H9 (cell line): ENCODE measurements around the gene CD80. TPM values are rescaled to one million over a fixed set of nuclear protein-coding genes. Genes with fewer than 3 reads are reported as not detected.

Experiments used
- DNase-seq: peaks from one replicate; pipeline ENCODE4 v3.0.0-alpha.2; 2017
- H2AFZ ChIP-seq: one replicate; pipeline ENCODE4 v1.6.1; 2013; ENCODE audit warnings: mild to moderate bottlenecking, low read length, control low read depth, moderate library complexity
- H2AK5ac ChIP-seq: 2 replicates; pipeline ENCODE4 v1.6.1; 2013; ENCODE audit warnings: low read length, control low read depth, mixed read lengths; ENCODE audit not compliant: insufficient read length
- H2BK120ac ChIP-seq: one replicate; pipeline ENCODE4 v1.6.1; 2013; ENCODE audit warnings: low read depth, mild to moderate bottlenecking, low read length, control low read depth, inconsistent platforms; ENCODE audit not compliant: poor library complexity, severe bottlenecking
- H2BK12ac ChIP-seq: 2 replicates; pipeline ENCODE4 v1.6.1; 2013; ENCODE audit warnings: low read length, control low read depth, mixed read lengths, low read depth; ENCODE audit not compliant: insufficient read length
- H2BK15ac ChIP-seq: 2 replicates; pipeline ENCODE4 v1.6.1; 2013; ENCODE audit warnings: low read depth, low read length, control low read depth
- H2BK20ac ChIP-seq: one replicate; pipeline ENCODE4 v1.6.1; 2013; ENCODE audit warnings: low read depth, mild to moderate bottlenecking, low read length, control low read depth, inconsistent platforms; ENCODE audit not compliant: poor library complexity, severe bottlenecking
- H2BK5ac ChIP-seq: 2 replicates; pipeline ENCODE4 v1.6.1; 2013; ENCODE audit warnings: low read length, control low read depth, mixed read lengths; ENCODE audit not compliant: insufficient read length
- H3K14ac ChIP-seq: 2 replicates; pipeline ENCODE4 v1.6.1; 2013; ENCODE audit warnings: low read length, control low read depth; ENCODE audit not compliant: insufficient read depth
- H3K18ac ChIP-seq: 2 replicates; pipeline ENCODE4 v1.6.1; 2013; ENCODE audit warnings: low read depth, mild to moderate bottlenecking, mixed read lengths, low read length, control low read depth; ENCODE audit not compliant: insufficient read length
- H3K23ac ChIP-seq: 2 replicates; pipeline ENCODE4 v1.6.1; 2013; ENCODE audit warnings: low read length, control low read depth, mixed read lengths, low read depth; ENCODE audit not compliant: insufficient read length
- H3K23me2 ChIP-seq: 2 replicates; pipeline ENCODE4 v1.6.1; 2013; ENCODE audit warnings: low read depth, mild to moderate bottlenecking, mixed read lengths, low read length, control low read depth; ENCODE audit not compliant: insufficient read length, poor library complexity, severe bottlenecking
- H3K27ac ChIP-seq: 2 replicates; pipeline ENCODE4 v1.5.1; 2013; ENCODE audit warnings: low read length, control low read depth, mixed read lengths, low read depth; ENCODE audit not compliant: insufficient read length
- H3K27me3 ChIP-seq: 2 replicates; pipeline ENCODE4 v1.6.1; 2013; ENCODE audit warnings: low read length, control low read depth, inconsistent platforms; ENCODE audit not compliant: insufficient read depth
- H3K4ac ChIP-seq: 2 replicates; pipeline ENCODE4 v1.6.1; 2013; ENCODE audit warnings: low read depth, mild to moderate bottlenecking, control low read depth, inconsistent platforms, low read length, moderate library complexity
- H3K4me1 ChIP-seq: 2 replicates; pipeline ENCODE4 v1.6.1; 2013; ENCODE audit warnings: low read length, control low read depth, inconsistent platforms; ENCODE audit not compliant: insufficient read depth
- H3K4me2 ChIP-seq: 2 replicates; pipeline ENCODE4 v1.6.1; 2013; ENCODE audit warnings: low read length, control low read depth, mixed read lengths; ENCODE audit not compliant: insufficient read length, insufficient read depth
- H3K56ac ChIP-seq: 2 replicates; pipeline ENCODE4 v1.6.1; 2013; ENCODE audit warnings: low read depth, mild to moderate bottlenecking, mixed read lengths, low read length, control low read depth; ENCODE audit not compliant: insufficient read length
- H3K79me1 ChIP-seq: 2 replicates; pipeline ENCODE4 v1.6.1; 2013; ENCODE audit warnings: low read depth, mild to moderate bottlenecking, moderate library complexity, low read length, control low read depth, inconsistent platforms; ENCODE audit not compliant: insufficient read depth, poor library complexity, severe bottlenecking
- H3K79me2 ChIP-seq: 2 replicates; pipeline ENCODE4 v1.6.1; 2013; ENCODE audit warnings: low read length, control low read depth, inconsistent platforms; ENCODE audit not compliant: insufficient read depth
- H3K9ac ChIP-seq: 2 replicates; pipeline ENCODE4 v1.6.1; 2013; ENCODE audit warnings: low read length, control low read depth, mixed read lengths; ENCODE audit not compliant: insufficient read length; ENCODE audit errors: extremely low read depth
- H3K9me3 ChIP-seq: one replicate; pipeline ENCODE4 v1.6.1; 2013; ENCODE audit warnings: low read depth, low read length, inconsistent platforms; ENCODE audit not compliant: control insufficient read depth
- H3T11ph ChIP-seq: one replicate; pipeline ENCODE4 v1.6.1; 2013; ENCODE audit warnings: mild to moderate bottlenecking, low read length, control low read depth, inconsistent platforms
- H4K20me1 ChIP-seq: one replicate; pipeline ENCODE4 v1.6.1; 2013; ENCODE audit not compliant: control insufficient read depth, insufficient read length, insufficient read depth
- H4K5ac ChIP-seq: 2 replicates; pipeline ENCODE4 v1.6.1; 2013; ENCODE audit warnings: low read depth, mild to moderate bottlenecking, mixed read lengths, low read length, control low read depth; ENCODE audit not compliant: insufficient read length
- H4K8ac ChIP-seq: replicated peaks from 2 replicates; pipeline ENCODE4 v1.6.1; 2013; ENCODE audit warnings: low read length, control low read depth, mixed read lengths, low read depth; ENCODE audit not compliant: insufficient read length
- H4K91ac ChIP-seq: 2 replicates; pipeline ENCODE4 v1.6.1; 2013; ENCODE audit warnings: low read depth, mild to moderate bottlenecking, moderate library complexity, mixed read lengths, low read length, control low read depth; ENCODE audit not compliant: insufficient read length
- H3K27ac Mint-ChIP-seq, 3 experiments: 2 replicates in 2 of 3; 3 replicates in 1 of 3; pipeline ENCODE4 v1.8.0; 2020 to 2021; ENCODE audit warnings: mixed read lengths in 3 of 3, mild to moderate bottlenecking in 1 of 3, moderate library complexity in 1 of 3
- H3K27me3 Mint-ChIP-seq: 2 replicates; pipeline ENCODE4 v1.8.0; 2021; ENCODE audit warnings: low read depth, mild to moderate bottlenecking, moderate library complexity, mixed read lengths
- H3K36me3 Mint-ChIP-seq, 3 experiments: 2 replicates in 2 of 3; 3 replicates in 1 of 3; pipeline ENCODE4 v1.8.0; 2020 to 2021; ENCODE audit warnings: low read depth in 3 of 3, mixed read lengths in 3 of 3; ENCODE audit not compliant: insufficient read depth in 1 of 3
- H3K4me1 Mint-ChIP-seq, 2 experiments: 2 replicates each; pipeline ENCODE4 v1.8.0; 2020; ENCODE audit warnings: mixed read lengths in 2 of 2
- H3K4me3 Mint-ChIP-seq, 2 experiments: 2 replicates in 1 of 2; 3 replicates in 1 of 2; pipeline ENCODE4 v1.8.0; 2020 to 2021; ENCODE audit warnings: mild to moderate bottlenecking in 2 of 2, mixed read lengths in 2 of 2, moderate library complexity in 1 of 2
- H3K9me3 Mint-ChIP-seq, 2 experiments: 2 replicates in 1 of 2; 3 replicates in 1 of 2; pipeline ENCODE4 v1.8.0; 2020; ENCODE audit warnings: mild to moderate bottlenecking in 2 of 2, mixed read lengths in 2 of 2, moderate library complexity in 1 of 2
- CTCF ChIP-seq: fragments of 200-600 bp; sonication (generic); conservative IDR thresholded peaks from 3 replicates; pipeline ENCODE4 v1.8.0; 2021; ENCODE audit warnings: antibody characterized with exemption, mild to moderate bottlenecking
- WGBS: extraction: QIAGEN DNeasy Blood & Tissue Kit; methylation state at CpG from one replicate; pipeline ENCODE4 v1.1.7; 2013; ENCODE audit warnings: missing lambda C conversion rate, low lambda C conversion rate, mixed read lengths; ENCODE audit not compliant: insufficient read length; ENCODE audit errors: extremely low coverage; 5-methylcytosine and 5-hydroxymethylcytosine counted together
- total RNA-seq: library from RNA; stranded (reverse); gene quantifications from 2 replicates; pipeline ENCODE4 v1.2.1, GENCODE V29; 2021

The CD80 gene
- total RNA-seq, 1 experiment from 2014 or later: not detected

GRCh38 chr3:119543147-119543546, 16.3 kb downstream of the CD80 start:
- H3K9me3 ChIP-seq: no peaks in the 10 kb centered on the region
- H3K36me3 Mint-ChIP-seq: no peaks in the 10 kb centered on the region
- H3K4ac ChIP-seq: no peak overlapping the region
- no peaks in the 10 kb centered on the region for H3K4me1 ChIP-seq
- H2BK120ac ChIP-seq: no peak overlapping the region
- H4K20me1 ChIP-seq: no peaks in the 10 kb centered on the region
- no peaks in the 10 kb centered on the region for H3K9me3 Mint-ChIP-seq
- H3K4me2 ChIP-seq: no peak overlapping the region
- H2AFZ ChIP-seq: no peak overlapping the region
- no peak overlapping the region for H3K9ac ChIP-seq
- no CpG with 5 or more reads among the region's 7 CpGs for WGBS
- H3K18ac ChIP-seq: no peak overlapping the region
- no peak for TF ChIP-seq CTCF
- H3K27ac ChIP-seq: no peak overlapping the region
- no peak overlapping the region for H2BK12ac ChIP-seq
- no peak overlapping the region for H2AK5ac ChIP-seq
- no peak overlapping the region for H3T11ph ChIP-seq
- no peak overlapping the region for H3K27ac Mint-ChIP-seq
- H3K4me1 Mint-ChIP-seq: 0 out of 4 replicates have a peak, but pooled peaks cover 0 to under 1% of the 10 kb centered on the region in 2 experiments
- no peaks in the 10 kb centered on the region for H3K79me2 ChIP-seq
- H3K14ac ChIP-seq: no peak overlapping the region
- no peak overlapping the region for H2BK20ac ChIP-seq
- no peak overlapping the region for H3K23ac ChIP-seq
- H4K8ac ChIP-seq: no peak overlapping the region
- DNase-seq: no peak
- H3K27me3 ChIP-seq: no peaks in the 10 kb centered on the region
- H3K23me2 ChIP-seq: no peaks in the 10 kb centered on the region
- no peak overlapping the region for H3K56ac ChIP-seq
- no peak overlapping the region for H3K4me3 Mint-ChIP-seq
- no peak overlapping the region for H4K91ac ChIP-seq
- H3K79me1 ChIP-seq: no peaks in the 10 kb centered on the region
- H4K5ac ChIP-seq: no peak overlapping the region
- no peak overlapping the region for H2BK5ac ChIP-seq
- H2BK15ac ChIP-seq: no peak overlapping the region
- H3K27me3 Mint-ChIP-seq: no peaks in the 10 kb centered on the region
